ENCODE measurements around the gene ASCL2.
"Not testable (repeated sequence)": the region's sequence is repeated elsewhere in the genome, so short reads cannot be mapped to it uniquely, and the experiment has no call there.

ASCL2 gene

DNA sequence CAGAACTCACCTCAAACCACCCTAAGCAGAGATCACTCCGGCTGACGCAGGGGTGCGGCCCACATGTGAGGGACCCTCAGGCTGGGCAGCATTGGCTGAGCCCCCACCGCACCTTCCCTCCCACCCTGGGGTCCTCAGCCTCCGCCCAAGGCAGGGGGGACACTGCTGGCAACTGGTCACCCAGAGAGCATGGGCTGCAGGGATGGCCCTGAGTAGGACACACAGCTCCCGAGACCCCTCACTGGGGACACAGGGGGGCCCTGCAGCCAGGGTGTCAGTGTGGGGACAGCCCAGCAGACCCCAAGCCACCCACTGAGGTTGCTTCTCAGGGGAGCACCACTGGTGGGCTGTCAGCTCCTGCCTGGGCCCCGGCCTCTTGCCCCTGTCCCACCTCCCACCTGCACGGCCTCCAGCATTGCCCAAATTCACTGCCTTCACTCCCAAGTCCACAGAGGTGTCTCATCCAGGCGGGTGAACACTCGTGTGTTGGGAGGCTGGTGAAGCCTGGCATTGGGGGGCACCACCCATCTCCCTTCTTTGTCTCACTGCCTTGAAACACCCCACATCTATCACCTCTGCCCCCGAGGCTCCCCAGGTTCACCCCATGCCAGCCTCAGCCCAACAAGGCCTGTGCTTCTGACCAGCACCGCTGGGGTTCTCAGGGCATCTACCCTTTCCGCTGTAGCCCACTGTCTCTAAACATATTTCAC is 26.7 kb upstream of the ASCL2 start:
- DNase-seq = no peak

GRCh38 chr11:2295971-2296912 is 25.9 kb upstream of the ASCL2 start:
- DNase-seq = no peak

- DNase-seq = no peak
These were observed 24.5 kb upstream of the ASCL2 start for GRCh38 chr11:2294926-2295290.

GRCh38 chr11:2293984-2294925 is 23.9 kb upstream of the ASCL2 start:
- DNase-seq = no peak

GRCh38 chr11:2293531-2293971 is 23.2 kb upstream of the ASCL2 start:
- DNase-seq = no peak

- DNase-seq = no peak
These were observed 20.0 kb upstream of the ASCL2 start for GRCh38 chr11:2290351-2290841.

- DNase-seq = no peak
These were observed 19.5 kb upstream of the ASCL2 start for GRCh38 chr11:2289859-2290258.

- no peak for DNase-seq
These were observed 19.0 kb upstream of the ASCL2 start for GRCh38 chr11:2289350-2289749.

GRCh38 chr11:2287091-2287490 is 16.7 kb upstream of the ASCL2 start:
- no peak for DNase-seq

- DNase-seq = not testable (repeated sequence)
These were observed 16.0 kb upstream of the ASCL2 start for GRCh38 chr11:2286350-2286749.

DNA sequence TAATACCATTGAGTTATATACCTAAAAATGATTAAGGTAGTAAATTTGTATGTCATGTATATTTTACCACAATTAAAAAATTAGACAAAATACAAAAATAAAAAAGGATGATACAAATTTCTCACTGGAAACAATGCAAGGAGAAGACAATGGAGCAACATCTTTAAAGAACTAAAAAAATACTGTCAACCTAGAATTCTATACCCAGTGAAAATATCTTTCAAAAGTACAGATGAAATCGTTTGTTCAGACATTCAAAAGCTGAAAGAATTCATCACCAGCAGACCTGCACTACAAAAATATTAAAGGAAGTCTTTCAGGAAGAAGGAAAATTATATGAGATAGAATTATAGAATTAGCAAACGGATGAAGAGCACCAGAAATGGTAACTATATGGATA is 9.8 kb upstream of the ASCL2 start:
- no peak for DNase-seq

- no peak for DNase-seq
These were observed 7.6 kb upstream of the ASCL2 start for GRCh38 chr11:2277933-2278523.

GRCh38 chr11:2277008-2277346 is 6.6 kb upstream of the ASCL2 start:
- no peak for DNase-seq

- DNase-seq = no peak
These were observed 6.1 kb upstream of the ASCL2 start for GRCh38 chr11:2276280-2277007.

DNA sequence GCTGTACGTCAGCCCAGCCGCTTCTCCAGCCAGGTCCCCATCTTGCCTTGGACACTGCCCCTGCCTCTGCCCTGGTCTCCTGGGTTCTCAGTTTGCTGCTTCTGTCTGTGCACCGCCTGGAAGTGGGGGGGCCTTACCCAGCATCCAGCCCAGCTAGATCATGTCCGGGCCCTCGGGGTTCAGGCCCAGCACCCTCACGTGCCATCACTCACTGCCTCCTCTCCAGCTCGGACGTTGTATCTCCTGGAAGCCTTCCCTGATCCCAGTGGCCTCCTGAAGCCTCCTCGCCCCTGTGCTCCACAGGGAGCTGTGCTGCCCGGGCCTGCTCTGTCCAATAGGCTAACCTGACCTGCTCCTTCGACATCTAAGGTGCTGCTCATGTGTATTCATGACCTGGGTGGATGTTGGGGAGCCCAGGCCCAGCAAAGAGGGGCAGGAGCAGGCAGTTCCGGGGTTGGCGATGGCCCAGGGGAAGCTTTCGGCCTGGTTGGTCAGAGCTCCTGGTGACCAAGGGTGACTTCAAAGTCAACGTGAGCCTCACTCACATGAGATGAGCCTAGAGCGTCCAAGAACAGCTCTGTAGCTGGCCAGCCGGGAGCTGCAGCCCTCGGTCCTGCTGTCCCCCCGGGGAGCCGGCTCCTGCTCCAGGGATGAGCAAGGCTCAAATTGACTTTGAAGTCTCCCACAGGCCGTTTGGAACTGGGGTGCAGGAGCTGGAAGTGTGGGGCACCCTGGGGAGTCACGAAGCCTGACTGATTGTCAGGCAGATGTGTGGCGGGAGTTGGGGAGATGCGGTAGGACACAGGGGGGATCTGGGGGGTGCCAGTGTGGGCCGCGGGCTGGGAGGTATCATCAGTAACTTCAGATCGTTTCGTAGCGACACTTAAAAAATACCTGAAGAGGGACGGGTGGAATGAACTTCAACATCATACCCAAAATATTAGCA is 5.2 kb upstream of the ASCL2 start:
- DNase-seq = no peak

- no peak for DNase-seq
These were observed 3.4 kb upstream of the ASCL2 start for GRCh38 chr11:2273771-2274170.

GRCh38 chr11:2273311-2273710 is 2.9 kb upstream of the ASCL2 start:
- no peak for DNase-seq

DNA sequence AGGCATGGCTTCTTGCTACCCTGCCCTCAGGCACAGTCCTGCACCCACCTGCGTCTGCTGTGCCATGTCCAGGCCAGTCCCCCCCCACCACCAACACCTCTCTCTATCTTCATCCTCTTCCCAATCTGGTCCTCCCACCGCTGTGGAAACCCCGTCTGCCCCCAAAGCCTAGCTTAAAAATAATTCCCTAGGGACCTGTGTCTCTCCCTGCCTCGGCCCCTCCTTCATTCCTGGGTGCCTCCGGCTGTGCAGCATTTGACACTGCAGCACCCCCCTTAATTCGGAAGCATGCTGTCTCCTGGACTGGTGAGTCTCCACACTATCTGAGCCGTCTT is 2.5 kb upstream of the ASCL2 start:
- DNase-seq = no peak

DNA sequence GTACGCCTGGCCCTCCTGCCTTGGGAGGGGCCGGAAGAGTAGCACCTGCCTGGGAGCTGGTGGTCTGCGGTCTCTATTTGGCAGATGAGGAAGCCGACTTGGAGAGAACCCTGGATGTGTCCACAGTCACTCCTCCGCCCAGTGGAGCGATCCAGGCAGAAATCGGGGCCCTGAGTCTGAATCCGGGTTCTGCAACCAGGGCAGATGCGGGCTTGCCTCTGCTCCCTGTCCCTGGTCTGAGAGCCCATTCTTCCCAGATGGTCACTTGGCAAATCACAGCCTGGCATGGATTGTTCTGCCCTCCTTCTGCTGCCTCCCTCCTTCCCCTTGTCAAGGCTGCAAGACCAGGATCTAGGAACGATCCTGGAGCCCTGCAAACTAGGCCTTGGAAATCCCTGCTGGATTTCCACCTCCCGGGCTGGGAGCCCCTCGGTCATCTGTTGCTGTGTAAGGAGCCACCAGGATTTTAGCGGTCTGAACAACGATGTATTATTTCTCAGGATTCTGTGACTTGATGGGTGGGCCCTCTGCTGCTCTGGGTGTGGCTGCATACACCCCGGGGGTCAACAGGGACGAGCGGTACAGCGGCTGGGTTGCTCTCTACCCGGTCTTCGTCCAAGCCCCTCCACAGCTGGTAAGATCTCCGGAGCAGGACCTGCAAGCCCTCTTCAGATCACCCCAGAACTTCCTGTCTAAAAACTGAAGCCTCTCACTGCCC is 2.0 kb upstream of the ASCL2 start:
- DNase-seq = no peak
